T1000 (cell line): ENCODE measurements around the gene MMP12.
"Not testable (repeated sequence)": the region's sequence is repeated elsewhere in the genome, so short reads cannot be mapped to it uniquely, and the experiment has no call there.

Experiments
- DNase-seq: peaks from one replicate; lab custom pipeline; 2025; ENCODE audit warnings: mixed read lengths; lab: John Stamatoyannopoulos, UW

The MMP12 gene

GRCh38 chr11:102874852-102875251, at the start of gene MMP12:
TSS of gene MMP12 (minus strand) at chr11:102874982. CDS start at chr11:102874937, 45 bp downstream.
- no peak for DNase-seq

- no peak for DNase-seq
These were observed 46.9 kb upstream of the MMP12 start for GRCh38 chr11:102921587-102922220.

- DNase-seq = no peak
These were observed 45.4 kb upstream of the MMP12 start for GRCh38 chr11:102920118-102920684.

GRCh38 chr11:102915044-102915375, 40.2 kb upstream of the MMP12 start:
- DNase-seq = no peak

GRCh38 chr11:102914238-102915043, 39.7 kb upstream of the MMP12 start:
- no peak for DNase-seq

GRCh38 chr11:102912482-102912830, 37.7 kb upstream of the MMP12 start:
- no peak for DNase-seq

GRCh38 chr11:102911758-102912481, 37.1 kb upstream of the MMP12 start:
- no peak for DNase-seq

- not testable (repeated sequence) for DNase-seq
These were observed 31.1 kb upstream of the MMP12 start for GRCh38 chr11:102905848-102906247.

- DNase-seq = not testable (repeated sequence)
These were observed 29.1 kb upstream of the MMP12 start for GRCh38 chr11:102903895-102904294.

- no peak for DNase-seq
These were observed 25.6 kb upstream of the MMP12 start for GRCh38 chr11:102900346-102900745.

GRCh38 chr11:102891736-102892135, 17.0 kb upstream of the MMP12 start:
- no peak for DNase-seq

GRCh38 chr11:102886999-102887398, 12.2 kb upstream of the MMP12 start:
- DNase-seq = no peak

- no peak for DNase-seq
These were observed 8.4 kb upstream of the MMP12 start for GRCh38 chr11:102883141-102883540.

GRCh38 chr11:102882389-102883024, 7.7 kb upstream of the MMP12 start:
- DNase-seq = no peak

- DNase-seq = no peak
These were observed 5.0 kb upstream of the MMP12 start for GRCh38 chr11:102879801-102880200.

- no peak for DNase-seq
These were observed 3.8 kb upstream of the MMP12 start for GRCh38 chr11:102878595-102878994.

GRCh38 chr11:102869354-102869964, 5.3 kb downstream of the MMP12 start:
- not testable (repeated sequence) for DNase-seq

GRCh38 chr11:102868339-102868738, 6.4 kb downstream of the MMP12 start:
- DNase-seq = no peak

GRCh38 chr11:102864724-102865123, 10.1 kb downstream of the MMP12 start:
- no peak for DNase-seq

GRCh38 chr11:102853956-102854355, 20.8 kb downstream of the MMP12 start:
- no peak for DNase-seq

GRCh38 chr11:102853055-102853454, 21.7 kb downstream of the MMP12 start:
- DNase-seq = no peak
